ENCODE data around the gene SLC6A11. TPM values are rescaled to one million over a fixed set of nuclear protein-coding genes. Genes with fewer than 3 reads are reported as not detected.

SLC6A11 gene
- total and polyA plus RNA-seq, 10 donors, result 0.03 to 2.7 (median 0.41) TPM; not detected in 2

- peaks cover 0 to 39% (median 0%) of the 10 kb centered on the region in 7 donors for H3K27me3 ChIP-seq (replicated peaks in 1 of 7)
- H3K36me3 ChIP-seq, result no peaks in the 10 kb centered on the region
- peaks cover 0 to 15% (median 8%) of the 10 kb centered on the region in 6 donors for H3K4me1 ChIP-seq
- intact Hi-C loops (cut with DNase I; ENCODE audit: low total_unique reads), result no loop called here
- H3K4me3 ChIP-seq, result no peak overlapping the region
- no peaks in the 10 kb centered on the region for H3K9me3 ChIP-seq
- no peak overlapping the region for H3K27ac ChIP-seq
- DNase-seq, result no peak
- TF ChIP-seq CTCF (IDR thresholded peaks at IDR 0.05 in 8 of 11, conservative IDR thresholded peaks at IDR 0.05 in 3 of 11), result no peak
- TF ChIP-seq POLR2AphosphoS5 (IDR thresholded peaks at IDR 0.05), result no peak
- no peak for TF ChIP-seq POLR2A (IDR thresholded peaks at IDR 0.05)
- WGBS, 5 donors, result 43 to 67% (median 64%) methylated on average over 2 of the region's 2 CpGs
These were observed 34.0 kb upstream of the SLC6A11 start for GRCh38 chr3:10781981-10782380.

GRCh38 chr3:10783360-10784351, 32.4 kb upstream of the SLC6A11 start:
- DNase-seq, result no peak
- WGBS, 5 donors, result 9 to 19% (median 15%) methylated on average over 5 of the region's 5 CpGs
- no peak for TF ChIP-seq POLR2AphosphoS5 (IDR thresholded peaks at IDR 0.05)
- TF ChIP-seq CTCF (IDR thresholded peaks at IDR 0.05 in 8 of 11, conservative IDR thresholded peaks at IDR 0.05 in 3 of 11), result peak in 10 of 11 experiments; percentile 13 to 78 (median 70)
- TF ChIP-seq POLR2A (IDR thresholded peaks at IDR 0.05), result no peak

GRCh38 chr3:10786640-10787039, 29.4 kb upstream of the SLC6A11 start:
- peaks cover 0 to 15% (median 8%) of the 10 kb centered on the region in 6 donors for H3K4me1 ChIP-seq
- intact Hi-C loops (cut with DNase I; ENCODE audit: low total_unique reads), result no loop called here
- no peak for DNase-seq

More at GRCh38 chr3:10783360-10784351, 32.4 kb upstream of the SLC6A11 start:
- no peak overlapping the region for H3K4me3 ChIP-seq
- no peaks in the 10 kb centered on the region for H3K9me3 ChIP-seq
- intact Hi-C loops (cut with DNase I; ENCODE audit: low total_unique reads), result no loop called here
- no peak overlapping the region for H3K27ac ChIP-seq
- peaks cover 0 to 46% (median 0%) of the 10 kb centered on the region in 7 donors for H3K27me3 ChIP-seq (replicated peaks in 1 of 7)
- H3K36me3 ChIP-seq, result no peaks in the 10 kb centered on the region
- peaks cover 0 to 15% (median 8%) of the 10 kb centered on the region in 6 donors for H3K4me1 ChIP-seq

More at GRCh38 chr3:10786640-10787039, 29.4 kb upstream of the SLC6A11 start:
- peaks cover 0 to 40% (median 0%) of the 10 kb centered on the region in 7 donors for H3K27me3 ChIP-seq (replicated peaks in 1 of 7)
- no peaks in the 10 kb centered on the region for H3K9me3 ChIP-seq
- no peak overlapping the region for H3K27ac ChIP-seq
- H3K36me3 ChIP-seq, result no peaks in the 10 kb centered on the region
- TF ChIP-seq POLR2AphosphoS5 (IDR thresholded peaks at IDR 0.05) (no peak), POLR2A (IDR thresholded peaks at IDR 0.05) (no peak), CTCF (IDR thresholded peaks at IDR 0.05 in 8 of 11, conservative IDR thresholded peaks at IDR 0.05 in 3 of 11) (no peak)
- H3K4me3 ChIP-seq, result no peak overlapping the region
